GM18520 (cell line): ENCODE results near the gene MECP2.

ENCODE experiments used
- ATAC-seq: cut with Tn5 transposase; IDR thresholded peaks from one replicate; pipeline ENCODE4 v1.9.1; 2021; ENCODE audit not compliant: unreplicated experiment

MECP2 gene

GRCh38 chrX:154039577-154039976, 57.9 kb downstream of the MECP2 start:
- no peak for ATAC-seq

- ATAC-seq: no peak
These were observed 58.9 kb downstream of the MECP2 start for GRCh38 chrX:154038656-154039055.

GRCh38 chrX:154037754-154038153, 59.8 kb downstream of the MECP2 start:
- no peak for ATAC-seq

- no peak for ATAC-seq
These were observed 61.0 kb downstream of the MECP2 start for GRCh38 chrX:154036513-154036912.

GRCh38 chrX:154033848-154034247, 63.7 kb downstream of the MECP2 start:
- ATAC-seq: no peak

GRCh38 chrX:154032653-154033052, 64.9 kb downstream of the MECP2 start:
- ATAC-seq: no peak

- ATAC-seq: no peak
These were observed 65.4 kb downstream of the MECP2 start for GRCh38 chrX:154032160-154032559.

- no peak for ATAC-seq
These were observed 66.7 kb downstream of the MECP2 start for GRCh38 chrX:154030715-154031305.

GRCh38 chrX:154030266-154030665, 67.3 kb downstream of the MECP2 start:
- no peak for ATAC-seq

- ATAC-seq: no peak
These were observed 68.1 kb downstream of the MECP2 start for GRCh38 chrX:154029439-154029838.

GRCh38 chrX:154028502-154029184, 68.9 kb downstream of the MECP2 start:
- ATAC-seq: no peak

- no peak for ATAC-seq
These were observed 69.5 kb downstream of the MECP2 start for GRCh38 chrX:154027986-154028385.

GRCh38 chrX:154027022-154027402, 70.5 kb downstream of the MECP2 start:
- ATAC-seq: no peak

GRCh38 chrX:154026136-154027021, 71.1 kb downstream of the MECP2 start:
- ATAC-seq: no peak

- no peak for ATAC-seq
These were observed 72.3 kb downstream of the MECP2 start for GRCh38 chrX:154025230-154025629.

- ATAC-seq: no peak
These were observed 73.2 kb downstream of the MECP2 start for GRCh38 chrX:154024271-154024670.

GRCh38 chrX:154023276-154024000, 74.1 kb downstream of the MECP2 start:
- ATAC-seq: no peak

- ATAC-seq: no peak
These were observed 75.4 kb downstream of the MECP2 start for GRCh38 chrX:154022108-154022507.

GRCh38 chrX:154021131-154021611, 76.3 kb downstream of the MECP2 start:
- no peak for ATAC-seq

- no peak for ATAC-seq
These were observed 76.9 kb downstream of the MECP2 start for GRCh38 chrX:154020536-154021115.
